SH-SY5Y (cell line): ENCODE data around the gene TOX3.

Experiments used
- GATA2 ChIP-seq: IDR thresholded peaks from 2 replicates; pipeline ENCODE4 v1.6.1; 2011; ENCODE audit warnings: mild to moderate bottlenecking, low read depth, low read length
- GATA3 ChIP-seq: IDR thresholded peaks from 2 replicates; pipeline ENCODE4 v1.6.1; 2011; ENCODE audit warnings: low read depth, mild to moderate bottlenecking, low read length, moderate library complexity

TOX3 gene

DNA sequence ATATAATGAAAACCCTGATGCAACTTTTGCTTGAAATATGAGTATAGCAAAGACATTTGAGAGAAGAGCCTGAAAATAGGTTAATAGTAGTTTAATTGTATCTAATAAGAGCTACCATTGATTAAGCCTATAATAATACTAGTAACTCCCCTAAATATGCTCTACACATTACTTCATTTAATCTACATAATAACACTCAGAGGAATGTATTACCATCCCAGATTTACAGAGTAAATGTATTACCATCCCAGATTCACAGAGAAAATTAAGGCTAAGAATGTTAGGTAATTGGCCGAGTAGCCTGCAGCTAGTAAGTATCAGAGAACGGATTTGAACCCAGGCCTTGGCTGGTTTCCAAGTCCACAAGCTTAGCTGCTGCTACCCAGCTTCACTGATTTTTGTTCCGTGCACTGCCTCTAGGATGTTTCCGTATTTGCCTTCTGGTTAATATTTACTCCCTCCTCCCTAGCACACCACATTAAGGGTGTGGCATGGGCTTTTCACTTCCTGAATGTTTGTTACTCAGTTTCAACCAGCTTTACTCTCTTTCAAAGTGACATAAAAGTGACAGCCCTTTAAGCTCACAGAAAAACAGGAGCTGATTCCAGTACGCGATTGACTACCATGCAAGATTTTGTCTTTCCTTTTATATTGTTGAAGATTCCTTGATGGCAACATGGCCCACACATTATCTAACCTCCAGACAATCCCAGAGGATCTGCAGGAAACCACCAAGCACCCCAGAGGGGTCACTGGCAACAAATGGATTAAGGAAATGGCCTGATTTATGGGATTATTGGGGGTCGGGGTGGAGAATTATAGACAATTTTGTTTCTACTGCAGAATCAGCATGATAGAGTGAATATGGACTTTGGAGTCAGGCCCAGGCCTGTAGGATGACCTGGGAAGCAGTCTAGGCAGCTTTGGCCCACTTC is 26.7 kb upstream of the TOX3 start:
- TF ChIP-seq GATA3 (no peak), GATA2 (no peak)

DNA sequence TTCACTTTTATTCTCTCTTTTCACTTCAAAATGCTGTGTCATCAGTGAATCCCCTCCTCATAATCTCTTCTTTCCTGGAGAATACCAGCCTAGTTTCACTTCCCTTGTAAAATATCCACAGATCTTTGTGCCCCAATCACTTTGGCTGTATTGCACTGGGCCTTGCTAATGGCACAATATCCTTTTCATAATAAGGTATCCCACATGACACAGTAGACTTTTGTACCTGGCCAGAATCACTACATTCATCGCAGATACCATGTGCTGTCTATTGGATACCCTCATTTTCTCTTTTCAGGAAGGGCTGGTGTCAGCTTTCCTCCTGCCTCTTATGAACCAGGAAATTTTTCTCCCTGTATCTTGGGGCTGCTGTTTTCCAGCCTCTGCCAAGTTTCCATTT is 25.7 kb upstream of the TOX3 start:
- TF ChIP-seq GATA3, result no peak
- no peak for TF ChIP-seq GATA2

DNA sequence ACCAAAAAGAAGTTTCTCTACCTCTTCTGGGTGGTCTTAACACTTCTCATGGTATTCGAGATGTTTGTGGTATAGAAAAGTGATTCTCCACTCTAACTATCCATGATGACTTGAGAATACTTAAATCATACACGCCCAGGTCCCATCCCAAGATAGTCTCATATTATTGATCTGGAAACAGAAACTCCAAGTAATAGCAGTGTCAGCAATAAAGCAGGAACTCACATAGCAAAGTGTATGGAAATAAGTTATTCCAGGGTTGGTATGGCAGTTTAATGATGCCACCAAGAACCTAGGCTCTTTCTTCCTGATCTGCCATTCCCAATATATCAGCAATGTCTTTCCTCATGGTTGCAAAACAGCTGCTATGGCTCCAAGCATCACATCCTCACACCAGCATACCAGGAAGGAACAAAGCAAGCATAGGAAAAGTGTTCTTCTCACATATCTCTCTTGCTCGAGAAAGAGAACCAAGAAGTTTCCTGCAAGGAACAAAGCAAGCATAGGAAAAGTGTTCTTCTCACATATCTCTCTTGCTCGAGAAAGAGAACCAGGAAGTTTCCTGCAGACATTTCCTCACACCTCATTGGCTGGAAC is 23.6 kb upstream of the TOX3 start:
- TF ChIP-seq GATA2, result no peak
- no peak for TF ChIP-seq GATA3

DNA sequence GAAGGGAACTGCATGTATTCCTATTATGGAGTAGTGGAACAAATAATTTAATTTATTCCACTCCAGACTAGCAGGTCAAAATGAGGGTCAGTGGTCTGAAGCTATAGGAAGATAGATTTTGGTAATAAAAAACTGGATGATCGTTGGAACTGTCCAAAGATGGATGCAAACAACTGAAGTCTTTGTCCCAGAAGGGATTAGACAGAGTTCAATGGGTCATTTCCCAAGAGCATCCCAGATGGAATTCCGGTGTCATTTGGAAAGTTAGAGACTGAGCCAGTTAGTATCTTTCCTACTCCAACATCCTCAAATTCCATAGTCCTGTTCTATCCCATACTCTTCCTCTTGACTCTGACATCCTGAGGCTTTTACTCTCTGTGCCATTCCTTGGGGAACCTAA is 22.8 kb upstream of the TOX3 start:
- TF ChIP-seq GATA3, result no peak
- no peak for TF ChIP-seq GATA2

DNA sequence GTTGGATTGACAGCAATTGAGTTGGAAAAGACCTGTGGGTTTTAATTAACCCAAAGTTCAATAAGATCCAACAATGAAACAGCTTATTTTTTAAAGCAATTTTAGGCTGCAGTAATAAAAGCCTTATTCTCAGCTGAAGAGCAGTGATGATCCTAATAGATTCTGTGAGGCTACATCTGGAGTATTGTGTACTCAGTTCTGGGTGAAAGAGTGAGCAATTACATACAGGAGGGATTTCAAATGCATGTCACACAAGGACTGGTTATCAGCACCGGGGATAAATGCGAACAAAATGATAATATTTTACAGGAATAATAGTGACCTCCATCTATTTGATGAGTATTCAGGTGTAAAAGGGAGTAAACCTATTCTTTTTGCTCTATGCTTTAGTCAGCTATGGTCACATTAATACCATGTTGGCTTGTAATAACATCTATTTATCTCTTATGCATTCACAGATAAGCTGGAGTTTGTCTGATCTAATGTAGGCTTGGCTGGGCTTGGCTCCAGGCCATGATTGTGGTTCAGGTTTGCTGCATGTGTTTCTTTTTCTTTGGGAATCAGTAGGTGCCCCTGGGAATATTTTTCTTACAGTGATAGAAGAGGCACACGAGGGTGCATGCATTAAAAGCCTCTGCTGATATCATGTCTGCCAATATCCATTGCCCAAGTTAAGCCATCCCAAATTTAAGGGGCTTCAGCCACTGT is 22.2 kb upstream of the TOX3 start:
- no peak for TF ChIP-seq GATA3
- TF ChIP-seq GATA2, result no peak

DNA sequence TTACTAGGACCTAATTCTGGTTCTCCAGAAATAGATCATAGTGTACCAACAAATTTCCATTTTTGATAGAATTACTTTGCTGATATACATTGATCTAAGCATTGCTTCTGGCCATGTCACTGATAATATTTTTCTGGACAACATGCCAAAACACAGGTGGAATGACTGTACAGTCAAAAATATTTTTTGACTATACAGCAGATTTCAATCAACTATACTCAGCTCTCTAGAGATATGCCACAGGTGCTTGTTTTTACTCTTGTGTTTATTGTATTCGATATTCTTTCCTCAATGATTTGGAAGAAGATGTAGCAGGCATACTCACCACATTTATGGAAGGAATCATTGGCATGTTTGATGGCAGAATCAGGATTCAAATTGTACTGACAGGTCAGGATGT is 21.6 kb upstream of the TOX3 start:
- no peak for TF ChIP-seq GATA3
- no peak for TF ChIP-seq GATA2

DNA sequence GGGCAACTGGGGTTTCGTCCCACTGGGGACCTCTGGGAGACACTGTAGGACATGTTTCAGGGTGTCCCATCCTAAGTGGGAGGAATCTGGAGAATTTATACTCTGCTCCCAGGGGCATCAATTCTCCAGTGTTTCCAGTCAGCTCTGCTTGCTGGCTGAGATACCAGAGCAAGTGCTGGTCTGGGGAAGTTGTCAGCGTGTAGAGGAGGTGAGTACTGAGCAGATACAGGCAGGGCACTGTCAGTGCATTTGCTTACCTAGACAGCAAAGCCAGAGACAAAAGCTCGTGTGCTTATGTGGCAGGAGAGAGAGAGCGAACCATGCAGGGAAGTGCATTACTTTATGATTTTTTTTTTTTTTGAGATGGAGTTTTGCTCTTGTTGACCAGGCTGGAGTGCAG is 20.2 kb upstream of the TOX3 start:
- no peak for TF ChIP-seq GATA2
- TF ChIP-seq GATA3, result no peak

DNA sequence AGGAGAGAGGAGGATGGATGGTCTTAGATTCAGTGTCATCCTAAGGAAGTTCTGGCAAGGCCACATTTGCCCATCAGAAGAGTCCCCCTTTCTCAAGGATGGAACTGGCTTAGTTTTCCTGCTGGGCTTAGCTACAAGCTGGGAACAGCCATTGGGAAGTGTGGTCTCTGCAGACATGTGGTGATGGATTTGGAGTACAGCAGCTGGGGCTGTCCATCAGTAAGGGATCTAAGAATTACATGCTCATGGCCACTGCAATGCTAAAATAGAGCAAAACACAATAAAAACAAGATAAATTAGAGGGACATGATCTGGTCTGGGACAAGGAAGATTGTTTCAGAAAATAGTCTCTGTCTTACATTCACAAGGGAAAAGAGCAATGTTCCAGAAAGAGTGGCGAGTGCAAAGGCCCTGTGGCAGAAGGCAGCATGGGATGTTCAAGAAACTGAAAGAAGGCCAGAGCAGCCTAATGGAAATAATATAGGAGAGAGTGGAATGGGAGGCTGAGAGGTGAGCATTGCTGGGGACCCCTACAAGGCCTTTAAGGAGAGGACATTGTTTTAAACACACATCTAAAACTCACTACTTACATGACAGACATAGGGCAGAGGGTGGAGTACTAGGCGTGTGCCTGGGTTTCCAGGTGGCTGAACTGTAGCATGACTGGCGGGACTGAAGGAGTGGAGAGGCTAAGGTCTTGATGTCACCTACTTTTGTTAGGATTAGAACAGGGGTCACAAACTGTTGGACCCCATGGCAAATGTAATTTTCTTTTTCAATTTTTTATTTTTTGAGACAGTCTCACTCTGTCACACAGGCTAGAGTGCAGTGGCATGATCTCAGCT is 17.0 kb upstream of the TOX3 start:
- TF ChIP-seq GATA2, result no peak
- TF ChIP-seq GATA3, result no peak

DNA sequence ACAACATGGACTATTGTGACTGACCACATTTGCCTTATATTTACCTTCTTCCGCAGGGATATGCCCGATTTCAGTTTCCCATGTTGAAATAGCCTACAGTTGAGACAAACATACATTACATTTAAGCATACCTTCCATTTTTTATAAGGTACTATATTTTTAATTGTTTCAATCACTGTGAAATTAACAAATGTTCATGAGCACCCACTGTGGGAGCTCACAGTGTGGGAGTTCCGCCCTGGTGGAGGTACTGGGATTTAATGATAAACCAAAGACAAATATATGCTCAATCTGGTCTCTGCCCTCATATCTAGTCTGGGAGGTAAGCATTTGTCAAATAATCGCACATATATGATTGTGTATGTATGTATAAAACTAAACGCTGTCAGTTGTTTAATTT is 15.8 kb upstream of the TOX3 start:
- TF ChIP-seq GATA2, result no peak
- no peak for TF ChIP-seq GATA3

DNA sequence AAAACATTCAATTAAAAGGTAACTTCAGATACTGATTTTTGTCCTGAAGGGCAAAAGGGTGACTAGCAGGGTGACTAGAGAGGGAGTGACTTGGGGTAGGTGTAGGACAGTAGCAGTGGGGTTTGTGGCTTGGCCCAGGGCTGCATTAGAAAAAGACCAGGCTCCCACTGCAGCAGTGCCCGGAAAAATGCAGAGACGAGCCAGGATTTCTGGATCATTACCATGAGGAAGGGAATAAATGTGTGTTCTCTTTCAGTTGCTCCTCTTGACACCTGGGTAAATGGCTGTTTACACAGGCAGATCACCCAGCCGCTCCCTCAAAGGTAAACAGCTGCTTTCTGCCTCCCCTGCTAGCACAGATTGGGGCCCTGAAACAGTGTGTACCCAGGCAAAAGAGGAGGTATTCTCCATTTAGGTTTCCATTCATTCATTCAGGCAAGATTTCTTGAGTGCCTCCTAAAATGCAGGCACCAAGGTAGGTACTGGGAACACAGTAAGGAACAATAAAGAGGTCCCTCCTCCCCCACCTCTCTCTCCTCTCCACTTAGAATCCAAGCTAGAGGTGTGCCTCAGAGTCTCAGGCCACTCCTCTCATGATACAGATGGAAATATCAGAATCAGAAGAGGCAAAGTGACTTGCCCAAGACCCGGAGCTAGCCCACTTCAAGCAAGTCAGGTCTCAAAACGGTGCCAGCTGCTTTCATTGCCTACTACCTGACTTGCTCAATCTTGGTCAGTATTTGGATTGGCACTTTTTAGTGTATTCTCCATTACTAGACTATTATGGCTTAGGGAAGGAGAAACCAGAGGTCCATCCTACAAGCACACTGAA is 15.2 kb upstream of the TOX3 start:
- TF ChIP-seq GATA2 (no peak), GATA3 (no peak)

DNA sequence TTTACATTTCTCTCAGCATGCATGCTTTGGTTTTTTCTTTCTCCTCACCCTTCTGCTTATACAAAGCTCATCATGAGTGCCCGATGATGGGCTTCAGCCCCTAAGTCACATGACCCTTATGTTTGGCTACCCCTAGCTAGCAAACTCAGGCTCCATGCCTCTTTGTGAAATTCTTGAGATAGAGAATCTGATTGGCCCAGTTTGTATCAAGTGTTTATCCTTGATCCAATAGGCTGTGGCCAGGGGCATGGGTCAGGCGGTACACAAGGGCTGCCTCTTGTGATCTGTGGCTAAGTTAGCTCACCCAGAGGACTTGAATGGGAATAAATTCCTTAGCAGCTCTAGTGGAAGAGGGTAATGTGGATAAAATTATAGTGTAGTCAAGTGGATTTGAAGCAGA is 11.5 kb upstream of the TOX3 start:
- no peak for TF ChIP-seq GATA3
- TF ChIP-seq GATA2, result no peak

DNA sequence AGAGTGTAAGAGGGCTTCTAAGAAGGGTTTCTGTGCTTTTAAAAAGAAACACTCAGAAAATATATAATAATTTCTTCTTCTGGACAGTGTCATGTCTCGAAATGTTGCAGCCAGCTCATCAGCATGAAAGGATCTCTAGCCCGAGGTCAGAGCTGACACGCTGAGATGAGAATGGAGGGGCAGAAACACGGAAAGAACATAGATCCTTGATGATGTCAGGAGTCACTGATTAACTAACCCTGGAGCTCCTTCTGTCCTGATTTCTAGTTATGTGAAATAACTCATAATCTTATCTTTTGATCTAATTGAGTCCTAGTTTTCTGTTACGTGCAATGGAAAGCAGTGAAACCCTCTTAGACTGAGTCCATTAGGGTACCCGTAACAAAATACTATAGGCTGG is 10.3 kb upstream of the TOX3 start:
- TF ChIP-seq GATA3, result no peak
- no peak for TF ChIP-seq GATA2

DNA sequence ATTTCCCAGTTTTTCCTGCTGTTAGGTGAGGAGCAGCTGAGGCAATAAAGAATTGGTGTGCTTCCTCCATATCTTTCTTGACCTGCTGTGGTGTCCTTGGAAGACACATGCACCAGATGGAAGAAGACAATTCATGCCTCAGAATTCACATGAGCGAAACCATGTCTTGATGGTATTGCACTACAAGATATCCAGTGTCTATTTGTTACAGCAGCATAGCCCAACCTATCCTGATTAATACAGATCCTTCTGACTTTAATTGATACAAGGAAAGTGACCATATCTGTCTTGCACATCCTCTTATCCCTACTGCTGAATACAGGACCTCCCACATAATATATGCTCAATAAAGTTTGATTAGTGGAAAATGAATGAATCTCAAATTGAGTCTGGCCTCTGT is 9.1 kb upstream of the TOX3 start:
- TF ChIP-seq GATA3 (no peak), GATA2 (no peak)

DNA sequence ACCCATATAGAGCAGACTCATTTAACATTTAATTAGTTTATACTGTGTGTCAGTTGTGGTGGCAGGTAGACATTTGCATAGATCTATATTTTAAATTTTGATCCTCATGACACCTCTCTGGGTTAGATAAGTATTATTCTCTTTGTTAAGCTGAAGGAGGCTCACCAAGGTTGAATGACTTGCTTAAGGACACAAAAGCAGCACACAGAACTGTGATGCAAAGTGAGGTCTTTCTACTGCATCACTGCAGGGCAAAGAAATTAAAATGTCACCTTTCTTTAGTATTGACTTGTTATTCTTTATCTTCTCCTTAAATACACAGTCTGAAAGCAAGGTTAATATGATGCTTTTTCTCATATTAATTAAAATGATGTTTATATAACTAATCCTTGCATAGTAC is 8.6 kb upstream of the TOX3 start:
- TF ChIP-seq GATA3 (no peak), GATA2 (no peak)
